Cardiac muscle cell (in vitro differentiated cells and primary cell): Measurements from ENCODE around the gene SERPINB6. TPM values are rescaled to one million over a fixed set of nuclear protein-coding genes. Genes with fewer than 3 reads are reported as not detected.

Experiments used
- DNase-seq, 2 donors: peaks; one replicate each; pipeline versions ENCODE4 v3.0.0 to v3.0.0-alpha.2; 2010 to 2017; ENCODE audit warnings: low read depth in 1 of 2, low spot score in 1 of 2
- H3K27ac ChIP-seq: fragments of 200-600 bp; sonication (generic); 2 replicates; pipeline ENCODE4 v1.5.1; 2016
- H3K27me3 ChIP-seq: fragments of 200-600 bp; sonication (generic); 2 replicates; pipeline ENCODE4 v1.6.0; 2016; ENCODE audit warnings: control low read depth
- H3K36me3 ChIP-seq: fragments of 200-600 bp; sonication (generic); 2 replicates; pipeline ENCODE4 v1.5.1; 2016; ENCODE audit warnings: control low read depth
- H3K4me1 ChIP-seq: fragments of 200-600 bp; sonication (generic); 2 replicates; pipeline ENCODE4 v1.8.1; 2017; ENCODE audit warnings: low read depth, mild to moderate bottlenecking, mixed run types
- H3K4me3 ChIP-seq: fragments of 200-600 bp; sonication (generic); 2 replicates; pipeline ENCODE4 v1.5.1; 2016; ENCODE audit warnings: mild to moderate bottlenecking
- H3K9me3 ChIP-seq: fragments of 200-600 bp; sonication (generic); 2 replicates; pipeline ENCODE4 v1.5.1; 2017; ENCODE audit warnings: low read depth, mild to moderate bottlenecking, control low read depth
- polyA plus RNA-seq: library from polyadenylated mRNA; unstranded; fragments of >200 nt; fragmentation: Nextera tagmentation; extraction: Ambion mirVana; gene quantifications from 2 replicates; pipeline ENCODE4 v1.2.1, GENCODE V29; 2016
- total RNA-seq: library from RNA; depleted of rRNA; stranded (reverse); fragments of >200 nt; gene quantifications from 2 replicates; pipeline ENCODE4 v1.2.3, GENCODE V29; 2016
- TF ChIP-seq, protein P1 (sequence below): IDR thresholded peaks from 2 replicates; pipeline ENCODE4 v1.5.1; 2012; ENCODE audit warnings: low read depth, mild to moderate bottlenecking, low read length

Gene SERPINB6
- total and polyA plus RNA-seq, 2 experiments from 2014 or later: 91.8 to 122 TPM

DNA sequence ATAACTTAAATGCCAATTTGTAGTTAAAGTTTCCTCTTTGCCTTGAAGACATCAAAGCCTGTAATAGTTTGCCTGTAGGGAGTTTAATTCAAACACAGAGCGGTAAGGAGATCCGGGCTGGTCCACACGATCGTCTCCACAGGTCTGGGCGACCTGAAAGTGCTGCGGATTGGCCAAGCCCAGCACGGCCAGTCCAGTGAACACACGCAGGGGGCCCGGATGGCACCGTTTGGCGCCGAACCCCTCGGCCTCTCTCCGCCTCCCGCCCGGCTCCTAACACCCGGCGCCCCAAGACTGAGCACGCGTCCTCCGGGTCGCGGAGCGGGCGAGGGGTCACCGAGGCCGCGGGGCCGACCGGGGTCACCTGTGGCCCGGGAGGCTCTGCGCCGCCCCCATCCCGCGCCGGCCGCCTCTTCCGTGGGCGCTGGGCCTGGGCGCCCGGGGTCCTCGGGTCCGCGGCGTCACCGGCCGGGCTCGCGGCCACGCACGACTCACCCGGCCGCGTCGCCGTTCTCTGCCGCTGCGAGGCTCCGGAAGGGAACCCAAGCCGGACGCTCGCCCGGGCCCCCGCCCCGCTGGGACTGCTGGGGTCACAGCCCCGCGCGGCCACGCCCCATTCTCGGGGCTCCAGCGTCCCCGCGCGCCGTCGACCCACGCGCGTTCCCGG is 481 bp downstream of the SERPINB6 start:
- H3K4me3 ChIP-seq: peak overlapping the region; percentile 43
- TF ChIP-seq, protein P1, sequence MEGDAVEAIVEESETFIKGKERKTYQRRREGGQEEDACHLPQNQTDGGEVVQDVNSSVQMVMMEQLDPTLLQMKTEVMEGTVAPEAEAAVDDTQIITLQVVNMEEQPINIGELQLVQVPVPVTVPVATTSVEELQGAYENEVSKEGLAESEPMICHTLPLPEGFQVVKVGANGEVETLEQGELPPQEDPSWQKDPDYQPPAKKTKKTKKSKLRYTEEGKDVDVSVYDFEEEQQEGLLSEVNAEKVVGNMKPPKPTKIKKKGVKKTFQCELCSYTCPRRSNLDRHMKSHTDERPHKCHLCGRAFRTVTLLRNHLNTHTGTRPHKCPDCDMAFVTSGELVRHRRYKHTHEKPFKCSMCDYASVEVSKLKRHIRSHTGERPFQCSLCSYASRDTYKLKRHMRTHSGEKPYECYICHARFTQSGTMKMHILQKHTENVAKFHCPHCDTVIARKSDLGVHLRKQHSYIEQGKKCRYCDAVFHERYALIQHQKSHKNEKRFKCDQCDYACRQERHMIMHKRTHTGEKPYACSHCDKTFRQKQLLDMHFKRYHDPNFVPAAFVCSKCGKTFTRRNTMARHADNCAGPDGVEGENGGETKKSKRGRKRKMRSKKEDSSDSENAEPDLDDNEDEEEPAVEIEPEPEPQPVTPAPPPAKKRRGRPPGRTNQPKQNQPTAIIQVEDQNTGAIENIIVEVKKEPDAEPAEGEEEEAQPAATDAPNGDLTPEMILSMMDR: no peak
- H3K9me3 ChIP-seq: no peaks in the 10 kb centered on the region
- peak overlapping the region; percentile 65 for H3K27ac ChIP-seq
- H3K4me1 ChIP-seq: peaks cover 6% of the 10 kb centered on the region
- no peaks in the 10 kb centered on the region for H3K27me3 ChIP-seq
- no peaks in the 10 kb centered on the region for H3K36me3 ChIP-seq
- peak; percentile 59 to 60 for DNase-seq

DNA sequence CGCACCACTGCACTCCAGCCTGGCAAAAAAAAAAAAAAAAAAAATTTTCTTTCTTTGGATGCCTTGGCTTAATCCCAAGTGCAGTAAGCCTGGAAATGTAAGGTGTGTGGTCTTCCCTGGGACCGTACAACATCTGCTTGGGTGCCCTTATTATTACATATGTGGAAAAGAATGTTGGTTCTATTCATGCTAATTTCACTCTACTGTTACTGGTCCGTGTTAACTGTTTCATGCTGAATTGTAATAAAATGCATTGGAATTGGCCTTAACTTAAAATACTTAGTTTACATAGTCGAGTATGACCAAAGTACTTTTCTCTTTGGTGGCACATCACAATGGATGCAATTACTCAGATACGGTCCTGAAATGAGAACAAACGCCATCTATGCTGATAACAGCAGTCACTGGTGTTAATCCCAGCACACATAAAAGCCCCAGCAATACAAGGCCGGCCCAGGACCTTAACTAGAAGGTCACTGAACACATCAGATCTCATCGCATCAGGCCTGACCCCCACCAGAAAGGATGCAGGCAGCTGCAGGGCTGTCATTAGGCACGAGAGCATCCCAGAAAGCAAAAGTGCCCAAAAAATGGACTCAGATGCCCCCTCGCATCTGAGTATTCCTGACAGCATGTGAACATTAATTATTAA is 1.2 kb downstream of the SERPINB6 start:
- H3K9me3 ChIP-seq: no peaks in the 10 kb centered on the region
- H3K36me3 ChIP-seq: no peaks in the 10 kb centered on the region
- DNase-seq: peak in 1 of 2 donors; percentile 19
- no peak overlapping the region for H3K27ac ChIP-seq
- no peaks in the 10 kb centered on the region for H3K27me3 ChIP-seq
- peak overlapping the region; percentile 43 for H3K4me3 ChIP-seq
- TF ChIP-seq, protein P1: no peak
- peaks cover 6% of the 10 kb centered on the region for H3K4me1 ChIP-seq

DNA sequence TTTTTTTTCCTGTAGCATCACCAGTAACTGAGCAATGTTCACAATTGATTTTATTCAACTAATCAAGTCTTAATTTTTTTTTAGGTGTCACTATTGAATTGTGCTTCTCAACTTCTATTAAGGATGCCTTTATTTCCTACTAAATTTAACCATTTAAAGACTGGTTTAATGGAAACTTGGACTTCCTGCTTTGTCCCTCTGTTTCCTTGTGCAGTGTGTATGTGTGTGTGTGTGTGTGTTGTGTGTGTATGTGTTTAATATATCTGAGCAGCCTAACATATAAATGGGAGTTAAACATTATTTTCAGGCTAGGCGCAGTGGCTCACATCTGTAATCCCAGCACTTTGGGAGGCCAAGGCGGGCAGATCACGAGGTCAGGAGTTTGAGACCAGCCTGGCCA is 1.8 kb downstream of the SERPINB6 start:
- Histone ChIP-seq H3K9me3 (no peaks in the 10 kb centered on the region), H3K36me3 (no peaks in the 10 kb centered on the region), H3K27ac (no peak overlapping the region), H3K27me3 (no peaks in the 10 kb centered on the region), H3K4me3 (no peak overlapping the region), H3K4me1 (peaks cover 6% of the 10 kb centered on the region)
- TF ChIP-seq, protein P1: no peak
- DNase-seq: no peak

DNA sequence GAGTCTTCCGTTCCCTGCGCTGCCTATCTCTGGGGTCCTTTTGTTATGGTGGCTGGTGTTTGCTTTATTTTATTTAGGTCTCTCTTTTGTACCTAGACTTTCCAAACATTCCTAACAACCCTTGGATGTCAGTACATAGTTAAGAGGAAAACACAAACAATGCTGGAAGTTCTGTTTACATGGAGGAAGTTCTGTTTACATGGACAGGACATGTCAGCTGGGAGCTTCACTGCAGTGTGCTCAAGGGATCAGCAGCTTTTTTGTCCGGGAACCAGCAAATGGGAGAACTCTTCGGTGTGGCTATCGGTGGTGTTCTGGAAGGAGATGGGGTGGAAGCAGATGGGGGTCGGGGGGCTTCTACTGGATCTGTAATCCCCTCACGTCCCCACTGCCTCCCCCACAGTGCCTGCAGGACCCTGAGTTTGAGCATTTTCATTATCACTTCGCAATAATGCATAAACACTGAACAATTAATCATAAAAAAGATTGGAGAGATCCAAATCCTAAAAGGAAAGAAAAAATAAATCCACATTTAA is 2.7 kb downstream of the SERPINB6 start:
- no peak for DNase-seq
- Histone ChIP-seq H3K9me3 (no peaks in the 10 kb centered on the region), H3K27me3 (no peaks in the 10 kb centered on the region), H3K4me3 (no peak overlapping the region), H3K36me3 (no peaks in the 10 kb centered on the region), H3K27ac (no peak overlapping the region), H3K4me1 (peaks cover 6% of the 10 kb centered on the region)
- TF ChIP-seq, protein P1: no peak

DNA sequence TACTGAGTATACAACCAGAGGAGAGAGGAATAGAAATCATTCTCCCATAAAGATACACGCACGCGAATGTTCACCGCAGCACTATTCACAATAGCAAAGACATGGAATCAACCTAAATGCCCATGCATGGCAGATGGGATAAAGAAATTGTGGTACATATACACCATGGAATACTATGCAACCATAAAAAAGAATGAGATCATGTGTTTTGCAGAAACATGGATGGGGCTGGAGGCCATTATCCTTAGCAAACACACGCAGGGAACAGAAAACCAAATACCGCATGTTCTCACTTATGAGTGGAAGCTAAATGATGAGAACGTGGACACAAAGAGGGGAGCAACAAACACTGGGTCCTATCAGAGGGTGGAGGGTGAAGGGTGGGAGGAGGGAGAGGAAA is 3.4 kb downstream of the SERPINB6 start:
- no peak overlapping the region for H3K4me3 ChIP-seq
- H3K4me1 ChIP-seq: peaks cover 6% of the 10 kb centered on the region
- H3K27me3 ChIP-seq: no peaks in the 10 kb centered on the region
- TF ChIP-seq, protein P1: no peak
- no peak overlapping the region for H3K27ac ChIP-seq
- no peaks in the 10 kb centered on the region for H3K36me3 ChIP-seq
- DNase-seq: no peak
- no peaks in the 10 kb centered on the region for H3K9me3 ChIP-seq
